HG02938 (cell line): ENCODE results near the gene GFRA1.
"Not testable (repeated sequence)": the region's sequence is repeated elsewhere in the genome, so short reads cannot be mapped to it uniquely, and the experiment has no call there.

Experiments used
- ATAC-seq: cut with Tn5 transposase; IDR thresholded peaks from one replicate; pipeline ENCODE4 v1.9.1; 2021; ENCODE audit warnings: mild to moderate bottlenecking, moderate library complexity; ENCODE audit not compliant: unreplicated experiment

GFRA1 gene

DNA sequence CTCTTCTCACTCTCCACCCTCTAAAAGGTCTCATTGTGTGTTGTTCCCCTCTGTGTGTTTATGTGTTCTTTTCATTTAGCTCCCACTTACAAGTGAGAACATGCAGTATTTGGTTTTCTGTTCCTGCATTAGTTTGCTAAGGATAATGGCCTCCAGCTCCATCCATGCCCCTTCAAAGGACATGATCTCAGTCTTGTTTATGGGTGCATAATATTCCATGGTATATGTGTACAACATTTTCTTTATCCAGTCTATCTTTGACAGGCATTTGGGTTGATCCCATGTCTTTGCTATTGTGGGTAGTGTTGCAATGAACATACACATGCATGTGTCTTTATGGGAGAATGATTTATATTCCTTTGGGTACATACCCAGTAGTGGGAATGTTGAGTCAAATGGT, 107.1 kb downstream of the GFRA1 start:
- not testable (repeated sequence) for ATAC-seq

DNA sequence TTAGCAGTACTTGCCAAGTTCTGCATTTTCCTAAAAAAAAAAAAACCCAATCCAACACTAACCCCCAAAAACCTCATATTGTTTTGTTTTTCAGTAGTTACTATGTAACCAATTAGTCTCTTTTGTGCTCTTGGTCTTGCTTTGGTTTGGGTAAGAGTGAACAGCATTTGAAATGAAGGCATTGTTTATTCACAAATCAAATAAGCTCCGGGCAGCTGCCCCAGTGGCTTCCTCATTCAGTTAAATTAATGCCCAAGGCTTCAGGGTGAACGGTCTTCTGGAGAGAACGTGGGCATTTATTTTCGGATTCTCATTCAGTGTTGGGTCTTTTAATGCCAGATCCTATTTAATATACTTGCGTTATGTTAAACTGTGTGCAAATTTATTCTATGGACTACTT, 108.7 kb downstream of the GFRA1 start:
- no peak for ATAC-seq

DNA sequence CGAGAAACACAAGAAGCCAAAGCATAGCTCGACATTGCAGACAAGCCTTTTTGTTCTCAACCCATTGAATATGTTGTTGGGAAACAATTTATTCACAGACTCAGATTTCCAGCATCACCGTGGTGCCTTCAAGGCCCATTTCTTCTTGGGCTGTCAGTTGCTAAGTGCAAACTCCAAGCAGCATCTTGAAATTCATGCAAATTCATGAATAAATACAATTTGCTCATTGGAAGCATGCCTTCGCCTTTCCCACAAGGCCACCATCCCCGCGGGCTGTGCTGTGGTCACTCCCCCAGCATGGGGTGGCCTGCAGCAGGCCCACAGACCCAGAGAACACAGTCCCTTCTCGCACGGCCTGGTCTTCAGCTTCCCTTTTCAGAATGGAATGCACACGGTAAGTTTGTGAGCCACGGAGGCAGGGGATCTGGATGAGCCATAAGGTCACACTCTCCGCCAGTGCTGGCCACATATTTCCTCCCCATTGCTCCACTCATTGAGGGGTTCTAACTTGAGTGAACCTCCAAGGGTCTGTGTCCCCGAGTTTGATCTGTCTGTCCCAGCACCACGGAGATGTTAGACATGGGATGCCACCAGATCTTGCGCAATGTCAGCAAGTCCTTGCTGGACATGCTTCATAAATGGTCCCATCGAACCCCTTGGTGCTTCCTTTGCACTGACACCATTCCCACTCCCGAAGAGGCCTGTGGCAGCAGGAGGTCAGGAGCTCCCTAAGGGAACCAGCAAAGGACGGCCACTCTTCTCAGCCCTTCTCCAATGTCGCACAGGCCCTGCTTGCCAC, 109.5 kb downstream of the GFRA1 start:
- ATAC-seq, result no peak

DNA sequence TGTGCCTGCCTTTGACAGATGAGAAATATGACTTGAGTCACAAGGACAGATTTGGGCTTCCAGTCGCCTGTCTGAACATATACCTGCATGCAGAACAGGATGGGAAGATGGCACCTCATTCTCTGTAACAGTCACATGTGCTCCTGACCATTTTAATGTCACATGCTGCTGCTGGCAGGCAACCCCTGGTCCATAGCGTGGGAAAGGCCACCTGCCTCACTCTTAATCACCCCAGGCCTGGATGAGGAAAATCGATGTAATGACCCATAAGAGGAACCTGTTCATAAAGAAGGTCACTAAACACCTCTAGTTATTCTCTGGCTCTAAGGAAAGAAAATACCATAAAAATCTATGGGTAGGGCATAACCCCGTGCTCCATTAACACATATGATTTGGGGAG, 110.2 kb downstream of the GFRA1 start:
- no peak for ATAC-seq

DNA sequence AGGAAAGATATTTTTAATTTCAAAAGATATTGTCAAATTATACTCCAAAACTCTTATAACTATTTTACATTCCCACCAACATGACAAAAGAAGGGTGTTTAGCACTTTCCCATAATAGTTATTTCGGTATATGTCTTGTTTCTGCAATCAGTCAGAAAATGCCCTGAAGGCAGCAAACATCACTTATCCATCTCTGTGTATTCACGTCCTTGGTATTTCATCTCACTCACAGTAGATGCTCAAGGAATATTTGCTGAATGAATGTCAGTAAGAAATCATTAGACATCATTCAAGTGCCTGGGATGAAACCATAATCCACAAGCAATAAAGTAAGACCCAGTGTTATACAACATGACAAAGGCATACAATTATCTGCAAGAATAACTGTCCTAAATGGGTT, 112.7 kb downstream of the GFRA1 start:
- no peak for ATAC-seq

DNA sequence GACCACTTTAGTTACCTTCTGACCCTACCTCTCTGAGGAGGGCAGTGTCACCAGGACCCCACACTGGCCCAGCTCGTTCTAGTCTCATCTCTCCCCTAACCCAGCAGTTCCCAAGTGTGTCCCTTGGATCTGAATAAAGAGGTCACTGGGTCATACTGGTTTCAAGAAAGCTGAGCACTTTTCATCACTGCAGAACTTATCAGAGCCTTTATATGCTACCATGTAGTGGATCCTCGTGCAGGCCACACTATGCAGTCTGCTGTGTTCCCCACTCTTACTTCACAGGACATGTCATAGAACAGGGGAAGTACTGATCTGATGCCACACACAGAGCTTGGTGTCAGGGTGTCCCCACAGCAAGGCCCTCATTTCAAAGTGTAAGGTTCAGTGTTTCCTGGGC, 113.8 kb downstream of the GFRA1 start:
- no peak for ATAC-seq

DNA sequence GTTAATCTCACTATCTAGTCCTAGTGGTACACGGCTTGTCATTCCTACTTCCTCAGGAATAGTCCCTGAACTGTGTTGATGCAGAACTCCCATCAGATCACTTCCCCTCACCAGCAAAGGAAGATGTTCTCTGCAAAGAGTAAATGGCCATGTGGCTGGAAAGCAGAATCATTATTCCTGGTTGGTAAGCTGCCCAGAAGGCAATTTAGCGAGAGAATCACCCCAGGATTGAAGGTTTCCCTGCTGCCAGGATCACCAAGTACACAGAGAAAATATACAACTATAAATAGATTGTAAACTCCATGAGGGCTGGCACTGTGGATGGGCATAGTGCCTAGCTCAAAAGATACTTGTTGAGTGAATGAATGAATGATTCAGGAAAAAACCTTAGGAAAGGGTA, 115.0 kb downstream of the GFRA1 start:
- ATAC-seq, result no peak

DNA sequence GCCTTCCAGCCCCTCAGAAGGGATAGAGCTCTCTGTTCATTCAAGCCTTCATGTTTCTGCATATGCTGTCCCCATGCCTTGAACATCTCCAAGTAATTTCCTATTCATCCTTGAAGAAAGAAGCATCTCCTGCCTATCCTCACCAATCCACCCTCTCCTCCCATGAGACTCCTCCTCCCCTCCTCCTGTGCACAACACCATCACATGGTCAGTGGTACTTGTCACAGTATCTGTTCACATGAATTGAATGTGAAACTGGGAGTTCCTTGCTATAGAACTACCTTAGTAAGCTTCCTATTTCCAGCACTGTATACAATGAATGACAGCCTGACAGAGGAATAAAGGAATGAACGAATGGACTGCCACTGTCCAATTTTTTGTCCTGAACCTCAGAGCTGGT, 115.5 kb downstream of the GFRA1 start:
- ATAC-seq, result no peak

DNA sequence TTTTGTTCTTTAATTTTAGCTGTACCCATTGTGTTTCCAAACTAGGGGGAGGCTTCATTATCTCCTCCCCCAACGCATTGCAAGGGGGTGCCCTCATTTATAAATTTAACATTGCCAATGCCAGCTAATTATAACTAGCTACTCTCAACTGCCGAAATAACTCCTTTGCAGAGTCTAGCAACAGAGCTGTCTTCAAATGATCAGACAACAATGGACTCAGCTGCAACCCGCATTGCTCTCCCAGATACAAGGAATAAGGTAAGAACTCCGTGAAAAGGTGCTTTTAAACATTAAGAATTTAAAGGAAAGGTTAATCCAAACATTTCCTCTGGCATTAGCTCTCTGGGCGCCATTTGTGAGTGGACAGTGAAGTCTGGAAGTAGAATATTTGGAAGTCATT, 116.2 kb downstream of the GFRA1 start:
- ATAC-seq, result no peak

DNA sequence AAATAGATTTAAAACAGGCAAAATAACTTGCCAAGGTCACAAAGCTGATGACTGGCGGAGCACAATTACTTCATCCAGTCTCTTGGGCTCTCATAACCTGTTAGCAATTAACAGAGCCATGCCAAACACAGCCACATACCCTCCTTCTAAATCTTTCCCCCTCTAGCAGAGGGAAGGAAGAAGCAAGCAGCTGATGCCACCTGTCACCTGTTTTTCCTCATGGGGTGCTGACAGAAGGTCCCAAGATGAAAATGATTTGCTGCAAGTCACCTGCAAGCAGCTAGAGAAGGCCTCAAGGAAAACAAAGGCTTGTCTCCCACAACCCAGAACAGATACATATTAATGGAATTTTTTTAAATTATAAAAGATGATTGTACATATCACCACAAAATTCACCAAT, 117.8 kb downstream of the GFRA1 start:
- ATAC-seq, result no peak

DNA sequence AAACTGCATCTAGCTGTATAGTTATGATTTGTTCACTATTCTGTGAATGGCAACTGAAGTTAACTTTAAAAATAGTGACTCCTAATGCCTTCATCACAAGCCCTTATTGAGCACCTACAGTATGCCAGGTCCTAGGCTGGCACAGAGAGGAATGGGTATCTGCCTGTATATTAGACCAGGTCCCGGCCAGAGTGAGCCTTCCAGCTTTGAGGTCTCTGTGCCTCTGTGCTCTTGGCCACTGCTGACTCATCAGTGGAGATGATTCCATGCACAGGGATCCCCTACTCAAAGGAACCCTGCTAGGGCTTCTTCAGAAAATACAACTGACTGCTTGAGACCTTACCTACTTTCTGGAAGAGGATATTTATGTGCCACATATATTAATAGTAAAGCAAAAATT, 118.4 kb downstream of the GFRA1 start:
- no peak for ATAC-seq

DNA sequence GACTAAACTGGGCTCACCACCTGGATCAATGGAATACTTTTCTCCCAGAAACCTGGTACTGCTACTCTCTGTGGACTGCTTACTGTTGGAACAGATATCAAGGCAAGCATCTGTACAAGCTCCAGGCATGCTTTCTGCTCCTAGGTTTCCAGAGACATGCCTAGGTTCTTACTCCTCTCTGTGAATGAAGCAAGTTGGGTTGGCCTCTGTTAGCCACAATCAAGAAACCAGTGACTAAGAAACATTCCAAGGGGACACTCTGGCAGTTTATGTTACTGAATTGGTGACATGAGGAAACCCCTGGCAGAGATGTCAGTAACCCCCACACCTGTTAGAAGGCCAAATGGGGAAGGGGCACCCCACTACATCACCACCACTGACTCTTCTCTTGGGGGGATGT, 121.9 kb downstream of the GFRA1 start:
- ATAC-seq, result no peak

DNA sequence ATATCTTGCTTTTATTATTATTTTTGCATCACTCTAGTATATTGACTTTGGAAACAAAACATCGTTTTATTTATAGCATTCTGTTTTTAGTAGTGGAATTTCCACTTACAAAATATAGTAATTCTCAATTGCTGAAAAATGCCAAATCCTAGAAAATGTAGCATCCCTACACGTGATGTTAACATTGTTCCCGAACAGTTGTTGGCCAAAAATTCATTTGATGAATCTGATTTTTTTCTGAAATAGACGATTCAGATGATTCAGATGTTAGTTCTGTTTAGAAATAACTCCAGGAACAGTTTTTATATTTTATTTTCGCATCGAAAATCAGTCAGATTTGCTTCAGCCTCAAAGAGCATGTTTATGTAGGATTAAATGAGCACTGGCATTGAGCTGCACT, 122.4 kb downstream of the GFRA1 start:
- no peak for ATAC-seq

DNA sequence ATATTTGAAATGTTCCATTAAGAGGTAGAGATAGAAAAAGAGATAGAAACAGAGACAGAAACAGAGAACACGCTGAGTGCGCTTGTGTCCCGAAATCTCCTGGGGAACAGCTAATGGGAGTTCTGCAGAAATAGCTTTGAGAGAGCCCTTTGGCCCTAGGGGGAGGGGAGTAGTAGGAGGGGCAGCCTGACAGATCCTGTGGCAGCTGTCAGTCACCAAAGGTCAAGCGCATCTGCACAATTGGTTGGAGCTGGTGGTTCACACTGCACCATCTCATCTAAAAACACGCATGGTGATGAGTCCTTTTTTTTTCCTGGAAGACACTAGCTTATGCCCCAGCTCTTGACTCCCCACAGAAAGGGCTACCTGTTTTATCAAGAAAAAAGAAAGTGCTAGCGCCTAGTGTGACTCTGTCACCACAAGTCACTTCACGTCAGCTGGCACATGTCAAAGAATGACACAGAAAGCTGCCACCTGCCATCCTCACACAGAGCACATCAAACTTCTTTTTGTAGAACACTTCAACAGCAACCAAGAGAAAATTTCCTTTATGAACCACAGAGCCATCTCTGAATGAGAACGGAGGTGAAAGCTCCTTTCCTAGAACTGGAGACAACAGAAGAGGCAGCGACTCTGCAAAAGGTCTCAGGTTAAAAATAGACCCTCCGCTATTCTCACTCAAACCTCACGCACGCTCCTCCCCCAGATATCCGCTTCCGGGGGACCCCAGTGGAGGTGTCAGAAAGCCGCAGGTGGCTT, 125.7 kb downstream of the GFRA1 start:
- ATAC-seq, result no peak

DNA sequence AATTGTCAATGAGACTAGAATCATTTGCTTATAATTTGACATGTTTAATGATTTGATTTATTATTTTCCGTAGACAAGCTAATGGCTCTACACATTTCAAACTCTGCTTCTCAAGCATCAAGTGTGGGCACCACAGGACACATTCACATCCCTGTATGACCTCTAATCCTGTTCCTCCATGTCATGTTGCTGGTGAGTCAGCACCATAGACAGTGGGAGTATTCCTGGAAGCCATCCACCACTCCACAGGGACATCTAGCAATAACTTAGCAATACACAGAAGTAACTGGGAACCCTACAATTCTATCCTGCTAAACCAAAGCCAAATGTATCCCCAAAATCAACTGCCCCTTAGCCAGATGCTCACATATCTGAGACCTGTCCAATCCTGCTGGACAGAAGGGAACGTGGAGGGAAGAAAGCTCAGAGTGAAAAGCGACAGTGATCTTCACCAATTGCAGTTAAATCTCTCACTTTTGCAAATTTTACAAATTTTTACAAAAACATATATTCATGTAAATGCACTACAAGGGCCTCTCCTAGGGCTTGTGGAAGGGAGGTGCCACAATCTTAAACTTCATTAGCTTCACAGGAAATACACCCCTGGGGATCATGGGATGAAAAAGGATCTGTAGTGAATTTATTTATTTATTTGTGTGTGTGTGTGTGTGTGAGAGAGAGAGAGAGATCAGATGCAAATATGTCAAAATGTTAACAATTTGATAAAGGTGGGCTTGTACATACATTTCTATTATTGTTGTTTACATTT, 126.5 kb downstream of the GFRA1 start:
- no peak for ATAC-seq

DNA sequence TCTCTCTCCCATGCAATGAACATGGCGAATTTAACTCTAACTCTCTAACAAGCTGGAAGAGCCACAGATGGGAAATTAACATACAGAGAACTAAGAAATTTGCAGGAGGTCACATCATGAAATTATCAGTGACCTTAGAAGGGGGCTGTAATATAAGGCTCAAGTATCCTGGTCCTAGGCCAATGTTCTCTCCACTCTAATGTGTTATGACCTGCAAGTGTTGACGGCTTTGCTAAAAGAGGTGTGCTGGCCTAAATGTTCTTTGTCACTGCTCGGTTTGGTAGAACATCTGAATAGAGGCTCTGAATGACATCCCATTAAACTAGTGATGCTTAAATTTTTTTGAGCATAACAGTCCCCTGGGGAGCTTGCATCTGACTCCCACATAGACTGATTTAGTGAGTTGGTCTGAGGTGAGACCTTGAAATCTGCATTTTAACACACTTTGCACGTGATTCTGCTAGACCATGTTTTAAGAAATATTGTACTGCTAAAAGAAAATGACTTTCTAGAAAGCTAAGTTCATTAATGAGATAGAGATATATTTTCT, 129.3 kb downstream of the GFRA1 start:
- ATAC-seq, result no peak

DNA sequence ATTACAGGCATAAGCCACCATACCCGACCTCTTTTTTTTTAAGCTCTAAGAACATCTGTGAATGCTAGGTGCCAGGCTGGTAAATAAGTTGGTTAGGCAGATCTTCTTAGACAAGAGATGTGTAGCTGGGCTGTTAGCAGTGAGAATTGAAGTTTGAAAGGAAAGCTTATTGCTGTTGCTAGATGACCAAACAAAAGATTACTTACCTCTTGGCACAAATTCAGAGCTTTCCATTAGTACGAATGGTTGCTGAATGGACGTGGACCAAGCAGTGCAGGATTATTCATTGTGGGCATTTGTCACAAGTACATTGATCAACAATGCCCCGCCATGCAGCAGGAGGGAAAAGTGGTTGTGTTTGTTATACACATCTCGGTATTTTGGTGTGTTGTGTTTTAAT, 131.2 kb downstream of the GFRA1 start:
- no peak for ATAC-seq

DNA sequence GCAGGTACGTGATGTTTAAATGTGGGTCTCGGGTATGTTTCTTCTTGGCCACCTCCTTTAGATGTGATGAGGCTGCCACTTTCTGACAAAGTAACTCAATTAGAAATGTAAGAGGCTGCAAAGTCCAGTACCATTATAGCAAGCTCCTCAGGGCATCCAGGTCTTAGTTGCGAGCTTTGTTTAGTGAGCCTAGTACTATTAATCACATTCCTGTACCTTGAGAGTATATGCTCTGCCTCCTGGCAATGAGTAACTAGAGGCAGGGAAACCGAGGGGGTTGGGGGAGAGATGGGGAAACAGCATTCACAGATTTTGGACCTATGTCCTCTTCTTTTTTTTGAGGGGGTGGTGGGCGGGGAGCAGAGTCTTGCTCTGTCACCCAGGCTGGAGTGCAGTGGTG, 131.8 kb downstream of the GFRA1 start:
- no peak for ATAC-seq

DNA sequence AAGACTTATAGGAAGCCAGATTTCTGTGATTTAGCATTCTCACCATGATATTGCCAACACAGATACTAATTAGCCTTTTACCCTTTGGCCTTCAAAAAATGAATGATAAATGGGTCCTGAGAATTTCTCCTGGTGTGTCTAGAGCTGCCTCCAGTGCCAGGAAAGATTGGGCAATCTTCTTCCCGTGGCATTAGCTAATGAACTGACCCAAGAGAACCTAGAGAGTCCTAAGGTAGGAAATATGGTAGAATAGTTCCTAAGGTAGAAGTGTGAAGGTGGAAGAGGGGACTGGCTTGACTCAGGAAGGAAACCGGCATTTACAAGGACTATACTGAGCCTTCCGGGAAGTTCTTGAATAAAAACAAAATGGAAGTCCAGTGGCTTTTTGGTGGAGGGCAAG, 133.1 kb downstream of the GFRA1 start:
- no peak for ATAC-seq

DNA sequence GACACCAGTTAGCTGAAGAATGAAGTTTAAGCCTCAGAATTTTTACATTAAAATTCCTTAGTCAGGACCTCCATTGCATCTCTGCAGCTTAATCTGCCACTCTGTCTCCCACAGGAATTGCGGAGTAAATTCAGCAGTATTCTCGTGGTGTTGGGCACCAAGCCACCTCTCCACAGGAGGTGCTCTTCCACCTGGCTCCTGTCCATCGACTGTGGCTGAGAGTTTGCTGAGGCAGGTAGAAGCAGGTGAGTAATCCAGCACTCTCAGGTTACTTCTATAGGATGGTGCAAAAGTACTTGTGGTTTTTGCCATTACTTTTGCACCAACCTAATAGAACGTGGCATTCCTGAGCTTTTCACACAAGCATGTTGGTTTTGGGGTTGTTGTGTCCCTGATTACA, 134.1 kb downstream of the GFRA1 start:
- ATAC-seq, result no peak

DNA sequence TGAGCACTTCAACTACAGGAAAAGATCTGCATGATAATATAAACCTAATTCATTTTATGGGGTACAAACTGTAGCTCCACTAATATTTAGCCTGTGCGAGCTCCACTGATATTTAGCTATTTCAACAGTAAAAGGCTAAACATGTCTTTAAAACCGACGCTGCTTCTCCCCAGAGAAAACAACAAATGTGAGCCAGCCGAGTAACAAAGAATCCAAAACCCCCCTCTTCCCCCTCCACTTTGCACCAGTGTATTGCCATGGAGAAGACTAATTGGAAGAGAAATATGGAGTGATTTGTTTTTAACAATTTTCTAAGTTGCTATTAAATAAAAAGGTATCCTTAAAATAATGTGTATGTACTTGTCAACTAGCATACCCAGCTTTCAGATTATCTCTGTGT, 136.7 kb downstream of the GFRA1 start:
- no peak for ATAC-seq

DNA sequence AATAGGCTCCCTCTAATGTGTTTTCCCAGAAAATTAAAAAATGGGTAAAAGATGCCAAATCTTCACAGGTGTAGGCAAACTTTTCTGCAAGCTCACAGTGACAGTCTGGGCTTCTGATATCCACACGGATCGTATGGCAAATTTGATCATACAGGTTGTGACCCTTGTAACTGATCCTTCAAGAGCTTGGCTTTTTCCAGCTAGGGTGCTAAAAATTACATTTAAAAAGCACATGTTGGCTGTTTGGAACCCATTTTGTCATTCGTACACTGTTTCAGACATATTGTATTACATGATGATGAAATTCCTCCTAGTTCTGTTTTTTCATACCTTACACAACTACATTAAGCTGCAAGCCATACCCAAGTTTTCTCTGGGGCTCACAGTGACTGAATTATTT, 138.7 kb downstream of the GFRA1 start:
- ATAC-seq, result no peak
